ENCODE data around the gene CTNND2. TPM values are rescaled to one million over a fixed set of nuclear protein-coding genes. Genes with fewer than 3 reads are reported as not detected.

CTNND2 gene
- total and polyA plus RNA-seq, 9 of the 15 experiments (the other 6 are each of a cell fraction or from before 2014, with no cell fraction given), result 0.03 to 0.35 TPM; not detected in 7

DNA sequence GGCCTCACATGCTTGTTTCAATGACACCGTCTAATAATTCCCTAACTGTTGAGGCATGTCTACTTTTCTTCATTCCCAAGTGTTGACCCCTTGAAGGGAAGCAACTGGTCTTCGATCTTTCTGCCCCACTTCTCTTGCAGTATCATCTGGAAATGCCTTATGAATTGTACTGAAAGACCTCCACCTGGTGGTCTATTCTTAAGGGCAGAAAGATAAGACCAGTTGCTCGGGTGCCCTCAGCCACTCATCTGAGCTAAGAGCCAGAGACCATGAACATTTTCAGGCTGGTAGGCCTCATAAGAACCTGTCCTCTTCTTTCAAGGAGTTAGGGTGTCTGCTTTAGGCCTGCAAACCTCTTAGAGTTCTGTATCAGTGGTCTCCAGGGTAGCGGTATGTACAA, 542.5 kb downstream of the CTNND2 start (continued):
- TF ChIP-seq TRIM25 (IDR thresholded peaks at IDR 0.05; ENCODE audit: borderline replicate concordance), result no peak
- no peak for TF ChIP-seq POLR2AphosphoS2 (IDR thresholded peaks at IDR 0.05; ENCODE audit: low read length)
- no peak for TF ChIP-seq NELFE (IDR thresholded peaks at IDR 0.05; ENCODE audit: insufficient read depth, insufficient read length)
- no peak for TF ChIP-seq ZNF696 (CRISPR knock-in tag; conservative IDR thresholded peaks at IDR 0.05)

- Histone ChIP-seq H3K4me1 (replicated peaks in 1 of 2; ENCODE audit: control insufficient read depth in 2 of 2, insufficient read depth in 2 of 2, low read length in 2 of 2) (no peaks in the 10 kb centered on the region), H3K27ac (ENCODE audit: extremely low read depth, low read depth, low read length) (no peak overlapping the region), H3K4me2 (ENCODE audit: insufficient read depth, low read length) (no peak overlapping the region), H3K9me3 (replicated peaks; ENCODE audit: control insufficient read depth, insufficient read depth, low read depth, low read length) (no peaks in the 10 kb centered on the region), H3K9me1 (ENCODE audit: control insufficient read depth, insufficient read depth, low read length) (no peaks in the 10 kb centered on the region), H3K9ac (ENCODE audit: insufficient read depth in 1 of 2, low read depth in 2 of 2, low read length in 2 of 2) (no peak overlapping the region), H3K27me3 (ENCODE audit: control insufficient read depth in 2 of 2, insufficient read depth in 2 of 2, low read length in 2 of 2) (no peaks in the 10 kb centered on the region), H3K36me3 (ENCODE audit: control insufficient read depth, insufficient read depth, low read length) (no peaks in the 10 kb centered on the region), H3K79me2 (ENCODE audit: control insufficient read depth, insufficient read depth, low read length) (no peaks in the 10 kb centered on the region), H2AFZ (ENCODE audit: low read depth, low read length) (no peak overlapping the region), H3K4me3 (no peak overlapping the region), H4K20me1 (replicated peaks; ENCODE audit: control insufficient read depth, insufficient read depth, low read length) (no peaks in the 10 kb centered on the region)
- no peak for TF ChIP-seq NUFIP1 (IDR thresholded peaks at IDR 0.05; ENCODE audit: partially characterized antibody)
- no peak for TF ChIP-seq FOXK1 (CRISPR knock-in tag; IDR thresholded peaks at IDR 0.05; ENCODE audit: borderline replicate concordance)
- no peak for TF ChIP-seq ZNF239 (CRISPR knock-in tag; IDR thresholded peaks at IDR 0.05)
- TF ChIP-seq ZNF57 (CRISPR knock-in tag; IDR thresholded peaks at IDR 0.05), result no peak
- no peak for TF ChIP-seq RUNX1 (IDR thresholded peaks at IDR 0.05; ENCODE audit: low read depth)
- no peak for TF ChIP-seq SLC30A9 (CRISPR knock-in tag; IDR thresholded peaks at IDR 0.05)
- TF ChIP-seq ZNF445 (CRISPR knock-in tag; IDR thresholded peaks at IDR 0.05; ENCODE audit: low read depth), result no peak
- no peak for TF ChIP-seq SMC3 (conservative IDR thresholded peaks at IDR 0.05; ENCODE audit: insufficient read depth, low read depth, low read length)
- no peak for TF ChIP-seq ZFP36 (IDR thresholded peaks at IDR 0.05; ENCODE audit: low read depth, low read length, partially characterized antibody)
- TF ChIP-seq BRD9 (IDR thresholded peaks at IDR 0.05; ENCODE audit: low read depth, partially characterized antibody), result no peak
- TF ChIP-seq U2AF2 (optimal IDR thresholded peaks at IDR 0.05; ENCODE audit: low read depth, low read length), result no peak
- no peak for TF ChIP-seq CREM (IDR thresholded peaks at IDR 0.05; ENCODE audit: low read depth)
- TF ChIP-seq CBX2 (IDR thresholded peaks at IDR 0.05; ENCODE audit: insufficient read depth, low read length, poor library complexity, severe bottlenecking), result no peak
- no peak for TF ChIP-seq HDAC3 (IDR thresholded peaks at IDR 0.05; ENCODE audit: borderline replicate concordance, partially characterized antibody)
- TF ChIP-seq RBM34 (IDR thresholded peaks at IDR 0.05; ENCODE audit: borderline replicate concordance, insufficient read depth, low read length), result no peak
- TF ChIP-seq ELF1 (tag; IDR thresholded peaks at IDR 0.05), result no peak
- no peak for TF ChIP-seq ZNF384 (IDR thresholded peaks at IDR 0.05; ENCODE audit: low read depth, low read length)
- TF ChIP-seq CSDE1 (IDR thresholded peaks at IDR 0.05), result no peak
- DNase-seq (ENCODE audit: extremely low read depth in 1 of 4, low spot score in 3 of 4) (no peak), ATAC-seq (no peak), FAIRE-seq (no peak)
- 0% methylated on average over 4 of the region's 4 CpGs for WGBS (ENCODE audit: insufficient coverage, low coverage, missing lambda C conversion rate)
- ChIA-PET POLR2A (no interaction called here), CTCF (ENCODE audit: low intra/inter-chr PET ratio) (no interaction called here)
- in situ Hi-C loops (cut with MboI), result no loop called here
- no TSS peak for BruUV-seq (replicated peaks)
- intact Hi-C loops (cut with micrococcal nuclease), result no loop called here
Measured at GRCh38 chr5:11357928-11358327, 546.3 kb downstream of the CTNND2 start.

All from K562 (cell line).